Endothelial cell of hepatic sinusoid (primary cell): Measurements from ENCODE around the gene RBBP8.
"Not testable (repeated sequence)": the region's sequence is repeated elsewhere in the genome, so short reads cannot be mapped to it uniquely, and the experiment has no call there.

ENCODE experiments used
- in situ Hi-C: cut with HindIII; loops from 2 replicates; pipeline ENCODE4 v1.10.0; 2017; ENCODE audit warnings: low sequenced_read_pairs

Gene RBBP8

GRCh38 chr18:22933206-22933965, at the start of gene RBBP8:
Gene RBBP8, plus strand, starts transcription at chr18:22933328. Its CDS starts 3,524 bp downstream, at chr18:22936852.
- in situ Hi-C loops, result no loop called here

GRCh38 chr18:22883827-22884226, 49.3 kb upstream of the RBBP8 start:
- in situ Hi-C loops, result no loop called here

- in situ Hi-C loops, result not testable (repeated sequence)
Observed at GRCh38 chr18:22885694-22886093, 47.4 kb upstream of the RBBP8 start.

DNA sequence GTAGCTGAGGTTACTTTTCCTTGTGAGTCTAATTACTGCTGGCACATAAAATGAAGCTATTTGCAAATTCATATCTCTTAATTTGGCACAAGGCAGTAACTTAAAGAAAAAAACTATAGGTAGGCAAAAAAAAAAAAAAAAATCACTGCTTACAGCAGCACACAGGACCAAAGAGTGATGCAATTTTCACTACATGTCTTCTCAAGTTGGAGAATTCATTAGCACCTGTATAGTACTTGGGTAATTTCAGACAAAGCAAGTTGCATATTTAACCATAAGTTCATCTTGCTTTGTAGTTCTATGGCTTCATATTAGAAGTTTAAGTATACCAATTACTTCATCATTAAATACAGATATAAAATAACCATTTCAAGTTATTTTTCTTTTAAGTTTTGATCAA, 33.7 kb upstream of the RBBP8 start:
- in situ Hi-C loops, result no loop called here

- in situ Hi-C loops, result no loop called here
Observed at GRCh38 chr18:22900558-22901238, 32.4 kb upstream of the RBBP8 start.

DNA sequence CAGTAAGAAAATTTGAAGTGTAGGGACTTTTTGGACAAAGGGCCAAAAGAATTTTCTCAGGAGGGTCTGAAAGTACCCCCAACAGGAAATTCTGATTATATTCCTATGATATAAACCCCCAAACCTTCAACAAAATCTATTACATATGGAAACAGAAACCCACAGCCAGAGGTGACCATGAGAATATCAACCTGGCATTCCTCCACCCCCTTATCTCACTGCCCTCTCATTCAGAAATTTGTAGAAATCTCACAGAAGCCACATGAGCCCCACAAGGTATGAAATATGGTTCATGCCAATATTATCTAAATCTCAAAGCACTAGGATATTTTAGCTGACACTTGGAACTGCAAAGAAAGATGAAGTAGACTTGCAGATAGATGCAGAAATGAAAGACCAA, 31.0 kb upstream of the RBBP8 start:
- in situ Hi-C loops, result no loop called here

GRCh38 chr18:22903248-22903647, 29.9 kb upstream of the RBBP8 start:
- in situ Hi-C loops, result not testable (repeated sequence)

- in situ Hi-C loops, result no loop called here
Observed at GRCh38 chr18:22912149-22912548, 21.0 kb upstream of the RBBP8 start.

- in situ Hi-C loops, result no loop called here
Observed at GRCh38 chr18:22912835-22913234, 20.3 kb upstream of the RBBP8 start.

GRCh38 chr18:22913861-22914260, 19.3 kb upstream of the RBBP8 start:
- in situ Hi-C loops, result no loop called here

DNA sequence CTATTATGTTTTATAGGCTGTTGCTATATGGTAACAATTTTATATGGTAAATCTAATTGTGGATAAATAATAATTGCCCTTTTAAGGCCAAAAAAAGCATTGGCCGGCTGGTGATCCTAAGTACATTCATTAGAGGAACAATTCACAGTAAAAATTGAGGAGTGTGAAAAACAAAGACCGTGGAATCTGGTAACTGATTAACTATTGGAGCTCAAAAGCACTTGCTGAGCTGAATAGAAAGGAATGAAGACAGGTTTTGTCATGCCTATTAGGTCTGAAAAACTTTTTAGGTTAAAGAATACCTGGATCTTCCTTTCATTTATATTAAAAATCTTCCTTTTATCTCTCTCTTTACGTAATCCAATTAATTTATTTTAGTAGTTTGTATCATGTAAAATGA, 18.5 kb upstream of the RBBP8 start:
- in situ Hi-C loops, result no loop called here

DNA sequence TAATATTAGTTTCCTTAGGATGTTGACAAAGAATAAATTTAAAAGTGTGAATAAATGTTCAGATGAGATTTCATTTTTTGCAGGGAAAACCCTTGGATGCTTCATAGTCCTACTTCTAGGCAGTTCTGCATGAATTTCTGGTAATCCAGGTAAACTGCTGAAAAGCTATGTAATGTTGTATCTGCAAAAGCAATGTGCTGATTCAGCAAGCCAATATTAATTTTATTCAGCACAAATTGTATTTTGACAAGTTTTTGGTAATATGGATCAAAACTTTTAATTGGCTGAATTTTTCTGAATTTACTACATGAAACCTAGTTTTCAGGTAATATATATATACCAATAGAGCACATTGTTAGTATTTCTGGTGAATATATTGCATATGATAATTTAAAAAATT, 17.8 kb upstream of the RBBP8 start:
- in situ Hi-C loops, result no loop called here

GRCh38 chr18:22921772-22922171, 11.4 kb upstream of the RBBP8 start:
- in situ Hi-C loops, result no loop called here

GRCh38 chr18:22924589-22924988, 8.5 kb upstream of the RBBP8 start:
- in situ Hi-C loops, result no loop called here

DNA sequence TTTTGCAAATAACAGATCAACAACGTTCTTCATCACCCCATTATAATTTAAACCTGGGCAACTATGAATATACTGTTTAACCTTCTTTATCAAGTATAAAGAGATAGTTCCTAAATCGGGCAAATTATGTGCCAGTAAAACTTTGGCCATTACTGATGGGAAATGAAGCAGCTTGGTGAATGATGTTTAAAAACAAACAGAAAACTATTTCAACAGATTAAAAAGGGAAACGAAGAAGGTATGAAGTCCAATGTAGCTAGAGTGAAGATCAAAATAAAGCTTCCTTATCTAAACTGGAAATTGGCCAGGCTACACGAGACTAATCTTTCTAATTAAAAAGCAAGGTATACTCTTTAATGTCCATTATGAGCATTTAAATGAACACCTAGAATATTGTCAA, 6.7 kb upstream of the RBBP8 start:
- in situ Hi-C loops, result loop anchor here (5.0 kb wide), 2 partner anchors 46 to 86 kb away; no protein-coding TSS in a partner anchor

DNA sequence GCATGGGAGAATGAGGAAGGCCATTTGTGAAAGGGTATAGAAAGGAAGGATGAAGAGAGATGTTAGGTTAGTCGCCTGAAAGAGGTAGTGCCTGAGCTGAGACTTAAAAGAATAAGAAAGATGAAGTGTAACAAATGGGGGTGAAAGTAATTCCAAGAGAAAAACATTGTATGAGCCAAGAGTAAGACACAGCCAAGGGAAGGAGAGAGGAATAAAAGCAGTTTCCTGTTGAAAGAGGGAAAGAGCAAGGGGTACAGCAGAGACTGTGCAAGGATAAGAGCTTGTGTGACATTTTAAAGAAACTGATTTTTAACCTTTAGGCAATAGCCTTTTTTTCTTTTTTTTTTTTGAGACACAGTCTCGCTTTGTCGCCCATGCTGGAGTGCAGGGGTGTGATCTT, 4.8 kb upstream of the RBBP8 start:
- in situ Hi-C loops, result loop anchor here (5.0 kb wide), 2 partner anchors 44 to 84 kb away; no protein-coding TSS in a partner anchor

- in situ Hi-C loops, result no loop called here
Observed at GRCh38 chr18:22930089-22930713, 2.9 kb upstream of the RBBP8 start.

DNA sequence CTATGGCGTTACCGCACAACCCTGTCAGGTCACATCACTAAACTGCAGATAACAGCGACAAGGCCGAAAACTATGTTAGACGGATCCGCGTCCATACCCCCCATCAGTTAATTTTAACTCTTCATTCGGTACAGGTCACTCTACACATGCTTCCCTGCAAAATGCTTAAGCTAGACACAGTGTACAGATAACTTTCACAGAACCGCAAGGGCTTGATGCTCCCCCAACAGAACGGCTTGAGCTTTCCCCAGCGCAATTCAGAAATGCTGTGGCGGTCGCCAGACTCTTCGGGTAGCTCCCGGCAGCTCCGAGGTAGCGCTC, 283 bp upstream of the RBBP8 start:
- in situ Hi-C loops, result no loop called here

DNA sequence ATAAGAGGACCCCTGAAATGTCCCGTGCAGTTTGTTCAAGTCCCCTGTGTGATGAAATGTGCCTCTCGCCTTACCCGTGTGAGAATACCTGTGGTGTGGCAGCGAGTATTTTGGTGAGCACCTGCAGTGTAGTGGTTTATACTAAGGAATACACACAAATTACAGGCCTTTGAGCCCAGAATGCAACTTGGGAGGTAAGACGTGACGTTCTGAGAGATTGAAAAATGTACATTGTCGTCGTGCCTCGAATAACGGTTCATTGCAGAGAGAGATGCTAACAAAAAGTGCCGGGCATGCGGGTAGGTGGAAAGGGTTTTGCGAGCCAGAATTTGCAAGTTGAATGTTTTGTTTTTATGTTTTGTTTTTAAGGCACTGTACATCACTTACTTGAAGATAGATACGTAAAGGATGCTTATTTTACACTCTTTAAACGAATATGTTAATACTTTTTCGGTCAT, 867 bp downstream of the RBBP8 start:
- in situ Hi-C loops, result no loop called here

DNA sequence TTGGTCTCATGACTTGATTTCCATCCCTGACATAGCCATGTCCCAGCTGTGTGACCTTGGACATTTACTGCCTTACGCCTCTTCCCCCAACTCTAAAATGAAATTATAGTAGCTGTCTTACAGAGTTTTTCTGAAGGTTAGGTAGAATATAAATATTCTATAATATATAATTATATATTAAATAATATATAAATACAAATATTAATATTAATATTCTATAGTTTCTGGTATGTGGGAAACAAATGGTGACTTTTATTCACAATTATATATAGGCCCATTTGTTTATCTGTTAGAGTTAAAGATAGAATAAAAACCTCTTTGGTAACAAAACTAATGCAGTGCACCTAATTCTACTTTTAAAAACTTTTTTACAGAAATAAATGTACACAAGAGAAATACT, 1.7 kb downstream of the RBBP8 start:
- in situ Hi-C loops, result no loop called here

GRCh38 chr18:22935431-22935830, 2.3 kb downstream of the RBBP8 start:
- in situ Hi-C loops, result no loop called here

DNA sequence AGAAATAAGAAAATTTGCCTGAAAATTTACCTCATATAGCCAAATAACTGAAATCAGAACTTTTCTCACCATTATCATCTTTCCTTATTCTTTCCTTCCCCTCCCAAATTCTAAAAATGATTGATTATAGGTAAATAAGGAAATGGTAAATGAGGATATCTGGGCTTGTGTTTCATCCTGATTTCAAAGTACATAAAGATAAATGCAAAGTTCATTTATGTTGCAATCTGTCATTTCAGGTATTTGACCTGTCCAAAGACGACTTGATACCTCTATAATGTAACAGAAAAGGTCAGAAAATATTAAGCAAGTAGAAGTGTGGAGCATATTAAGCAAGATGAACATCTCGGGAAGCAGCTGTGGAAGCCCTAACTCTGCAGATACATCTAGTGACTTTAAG, 3.4 kb downstream of the RBBP8 start:
- in situ Hi-C loops, result no loop called here
